Thyroid gland (tissue), 4 donors: ENCODE data around the gene THSD7A.

Experiments
- CTCF ChIP-seq, 6 experiments: fragments of 200-600 bp in 3 of 6; fragments of 450-650 bp in 3 of 6; sonication (generic) in 3 of 6; IDR thresholded peaks; one replicate each; pipeline ENCODE4 v1.5.1; 2016 to 2019; ENCODE audit warnings: antibody characterized with exemption in 6 of 6, mild to moderate bottlenecking in 2 of 6, inconsistent platforms in 1 of 6, moderate library complexity in 1 of 6
- POLR2A ChIP-seq, 2 donors: fragments of 450-650 bp; IDR thresholded peaks; one replicate each; pipeline ENCODE4 v1.6.1; 2017; ENCODE audit warnings: antibody characterized with exemption in 2 of 2, mild to moderate bottlenecking in 2 of 2, moderate library complexity in 1 of 2

- TF ChIP-seq CTCF (IDR thresholded peaks at IDR 0.05) (no peak), POLR2A (IDR thresholded peaks at IDR 0.05) (no peak)
Measured at GRCh38 chr7:11742496-11742895, 89.5 kb downstream of the THSD7A start.
